ENCODE data around the gene PCDHGA4. TPM values are rescaled to one million over a fixed set of nuclear protein-coding genes. Genes with fewer than 3 reads are reported as not detected.
"Not testable (repeated sequence)": the region's sequence is repeated elsewhere in the genome, so short reads cannot be mapped to it uniquely, and the experiment has no call there.

PCDHGA4 gene
- polyA plus RNA-seq, 3 donors = 0.03 TPM; not detected in 2

DNA sequence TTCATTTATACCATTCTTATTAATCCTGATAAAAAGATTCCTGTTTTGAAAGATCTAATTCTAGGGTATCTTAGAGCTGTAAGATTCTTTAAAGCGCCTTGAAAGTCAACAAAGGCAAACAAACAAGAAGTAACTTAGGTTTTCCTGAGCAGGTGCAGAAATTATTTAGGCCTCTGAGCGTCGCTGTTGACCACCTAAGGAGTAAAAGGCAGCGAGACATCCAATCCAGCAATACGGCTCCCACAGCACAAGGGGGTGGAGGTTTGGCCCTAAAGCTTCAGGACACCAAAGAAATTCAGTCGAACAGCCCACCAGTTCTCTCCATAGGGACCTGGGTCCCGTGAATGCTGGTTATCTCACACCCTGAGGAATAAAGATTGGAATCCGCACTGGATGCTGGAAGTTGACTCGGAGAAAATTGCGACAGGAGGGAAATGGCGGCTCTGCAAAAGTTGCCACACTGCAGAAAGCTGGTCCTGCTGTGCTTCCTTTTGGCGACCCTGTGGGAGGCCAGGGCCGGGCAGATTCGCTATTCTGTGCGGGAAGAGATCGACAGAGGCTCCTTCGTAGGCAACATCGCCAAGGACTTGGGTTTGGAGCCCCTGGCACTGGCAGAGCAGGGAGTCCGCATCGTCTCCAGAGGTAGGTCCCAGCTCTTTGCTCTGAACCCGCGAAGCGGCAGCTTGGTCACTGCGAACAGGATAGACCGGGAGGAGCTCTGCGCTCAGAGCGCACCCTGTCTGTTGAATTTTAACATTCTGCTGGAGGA is 16.1 kb upstream of the PCDHGA4 start, which contains the start of gene PCDHGA2:
Gene PCDHGA2 (plus strand): TSS at position 223 of the 769 bp plus-strand sequence.
- peaks cover 30 to 57% of the 10 kb centered on the region in 2 donors for H3K9me3 ChIP-seq (replicated peaks in 1 of 2; ENCODE audit: control insufficient read depth in 1 of 2, insufficient read depth in 1 of 2, low read length in 2 of 2)
- no peak within 1 kb of the TSS for H3K4me2 ChIP-seq (replicated peaks; ENCODE audit: extremely low read depth, low read length, poor library complexity, severe bottlenecking)
- H3K27ac ChIP-seq (ENCODE audit: low read depth in 1 of 2, low read length in 2 of 2) = no peak within 1 kb of the TSS
- peaks cover 30 to 80% (median 54%) of the 10 kb centered on the region in 3 donors for H3K27me3 Mint-ChIP-seq (ENCODE audit: low read depth in 3 of 3)
- H3K4me3 ChIP-seq (replicated peaks in 1 of 3; ENCODE audit: low read depth in 2 of 3, low read length in 3 of 3) = no peak within 1 kb of the TSS
- peak within 1 kb of the TSS in 1 of 2 donors; percentile 50 for H3K4me3 Mint-ChIP-seq
- H3K36me3 ChIP-seq (replicated peaks in 1 of 2; ENCODE audit: control insufficient read depth in 1 of 2, insufficient read depth in 2 of 2, low read length in 2 of 2) = no peaks in the 10 kb centered on the region
- peaks cover 16 to 69% of the 10 kb centered on the region in 2 donors for H3K27me3 ChIP-seq (ENCODE audit: control insufficient read depth in 2 of 2, insufficient read depth in 2 of 2, low read length in 2 of 2)
- H4K20me1 ChIP-seq (ENCODE audit: insufficient read depth, low read length) = no peaks in the 10 kb centered on the region
- no peak within 1 kb of the TSS for H2AFZ ChIP-seq (ENCODE audit: insufficient read depth, low read depth, low read length, poor library complexity, severe bottlenecking)
- 11% methylated on average over 25 of the region's 27 CpGs for WGBS (ENCODE audit: insufficient coverage)
- no peak within 1 kb of the TSS for H3K9ac ChIP-seq (ENCODE audit: insufficient read depth, low read length, poor library complexity, severe bottlenecking)
- no peaks in the 10 kb centered on the region for H3K4me1 ChIP-seq (ENCODE audit: control insufficient read depth in 1 of 2, insufficient read depth in 2 of 2, low read length in 2 of 2)
- peak within 1 kb of the TSS in 1 of 7 donors; percentile 63 for H3K27ac Mint-ChIP-seq
- TF ChIP-seq, protein P1, sequence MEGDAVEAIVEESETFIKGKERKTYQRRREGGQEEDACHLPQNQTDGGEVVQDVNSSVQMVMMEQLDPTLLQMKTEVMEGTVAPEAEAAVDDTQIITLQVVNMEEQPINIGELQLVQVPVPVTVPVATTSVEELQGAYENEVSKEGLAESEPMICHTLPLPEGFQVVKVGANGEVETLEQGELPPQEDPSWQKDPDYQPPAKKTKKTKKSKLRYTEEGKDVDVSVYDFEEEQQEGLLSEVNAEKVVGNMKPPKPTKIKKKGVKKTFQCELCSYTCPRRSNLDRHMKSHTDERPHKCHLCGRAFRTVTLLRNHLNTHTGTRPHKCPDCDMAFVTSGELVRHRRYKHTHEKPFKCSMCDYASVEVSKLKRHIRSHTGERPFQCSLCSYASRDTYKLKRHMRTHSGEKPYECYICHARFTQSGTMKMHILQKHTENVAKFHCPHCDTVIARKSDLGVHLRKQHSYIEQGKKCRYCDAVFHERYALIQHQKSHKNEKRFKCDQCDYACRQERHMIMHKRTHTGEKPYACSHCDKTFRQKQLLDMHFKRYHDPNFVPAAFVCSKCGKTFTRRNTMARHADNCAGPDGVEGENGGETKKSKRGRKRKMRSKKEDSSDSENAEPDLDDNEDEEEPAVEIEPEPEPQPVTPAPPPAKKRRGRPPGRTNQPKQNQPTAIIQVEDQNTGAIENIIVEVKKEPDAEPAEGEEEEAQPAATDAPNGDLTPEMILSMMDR (IDR thresholded peaks at IDR 0.05) = peak; percentile 16
- no peaks in the 10 kb centered on the region for H3K79me2 ChIP-seq (ENCODE audit: insufficient read depth, low read length)
- peaks cover 0 to 3% of the 10 kb centered on the region in 2 donors for H3K36me3 Mint-ChIP-seq
- intact Hi-C loops (cut with micrococcal nuclease) = no loop called here
- no peak for DNase-seq
- peaks cover 27 to 77% (median 62%) of the 10 kb centered on the region in 7 donors for H3K9me3 Mint-ChIP-seq
- H3K4me1 Mint-ChIP-seq = peaks cover 2% of the 10 kb centered on the region

DNA sequence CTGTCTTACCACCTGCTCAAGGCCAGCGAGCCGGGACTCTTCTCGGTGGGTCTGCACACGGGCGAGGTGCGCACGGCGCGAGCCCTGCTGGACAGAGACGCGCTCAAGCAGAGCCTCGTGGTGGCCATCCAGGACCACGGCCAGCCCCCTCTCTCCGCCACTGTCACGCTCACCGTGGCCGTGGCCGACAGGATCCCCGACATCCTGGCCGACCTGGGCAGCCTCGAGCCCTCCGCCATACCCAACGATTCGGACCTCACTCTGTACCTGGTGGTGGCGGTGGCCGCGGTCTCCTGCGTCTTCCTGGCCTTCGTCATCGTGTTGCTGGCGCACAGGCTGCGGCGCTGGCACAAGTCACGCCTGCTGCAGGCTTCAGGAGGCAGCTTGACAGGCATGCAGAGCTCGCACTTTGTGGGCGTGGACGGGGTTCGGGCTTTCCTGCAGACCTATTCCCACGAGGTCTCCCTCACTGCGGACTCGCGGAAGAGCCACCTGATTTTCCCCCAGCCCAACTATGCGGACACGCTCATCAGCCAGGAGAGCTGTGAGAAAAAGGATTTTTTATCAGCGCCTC is 14.0 kb upstream of the PCDHGA4 start:
- peaks cover 13 to 74% of the 10 kb centered on the region in 2 donors for H3K27me3 ChIP-seq (ENCODE audit: control insufficient read depth in 2 of 2, insufficient read depth in 2 of 2, low read length in 2 of 2)

More for the DNA sequence above, 14.0 kb upstream of the PCDHGA4 start:
- H3K4me2 ChIP-seq (replicated peaks; ENCODE audit: extremely low read depth, low read length, poor library complexity, severe bottlenecking); H3K79me2 ChIP-seq (ENCODE audit: insufficient read depth, low read length); H3K4me1 ChIP-seq (ENCODE audit: control insufficient read depth in 1 of 2, insufficient read depth in 2 of 2, low read length in 2 of 2); intact Hi-C loops (cut with micrococcal nuclease); H3K36me3 ChIP-seq (replicated peaks in 1 of 2; ENCODE audit: control insufficient read depth in 1 of 2, insufficient read depth in 2 of 2, low read length in 2 of 2); H3K9ac ChIP-seq (ENCODE audit: insufficient read depth, low read length, poor library complexity, severe bottlenecking); H3K27ac ChIP-seq (ENCODE audit: low read depth in 1 of 2, low read length in 2 of 2); H3K4me1 Mint-ChIP-seq; H2AFZ ChIP-seq (ENCODE audit: insufficient read depth, low read depth, low read length, poor library complexity, severe bottlenecking); H4K20me1 ChIP-seq (ENCODE audit: insufficient read depth, low read length); DNase-seq; H3K36me3 Mint-ChIP-seq; H3K27ac Mint-ChIP-seq; H3K4me3 ChIP-seq (replicated peaks in 1 of 3; ENCODE audit: low read depth in 2 of 3, low read length in 3 of 3): not testable (repeated sequence)
- peaks cover 36 to 83% (median 65%) of the 10 kb centered on the region in 3 donors for H3K27me3 Mint-ChIP-seq (ENCODE audit: low read depth in 3 of 3)
- H3K4me3 Mint-ChIP-seq = peak overlapping the region in 1 of 2 donors; percentile 28
- peaks cover 49 to 61% of the 10 kb centered on the region in 2 donors for H3K9me3 ChIP-seq (replicated peaks in 1 of 2; ENCODE audit: control insufficient read depth in 1 of 2, insufficient read depth in 1 of 2, low read length in 2 of 2)
- WGBS (ENCODE audit: insufficient coverage) = 58% methylated on average over 16 of the region's 45 CpGs
- H3K9me3 Mint-ChIP-seq = peaks cover 41 to 79% (median 70%) of the 10 kb centered on the region in 7 donors
